Stomach (tissue), 4 donors: ENCODE measurements around the gene TUT4.

ENCODE experiments used
- CTCF ChIP-seq, 7 experiments: fragments of 450-650 bp in 4 of 7; fragments of 200-600 bp in 3 of 7; sonication (generic) in 3 of 7; IDR thresholded peaks; one replicate each; pipeline ENCODE4 v1.5.1; 2016 to 2019; ENCODE audit warnings: antibody characterized with exemption in 7 of 7, control low read depth in 2 of 7, mild to moderate bottlenecking in 1 of 7
- POLR2A ChIP-seq, 4 donors: fragments of 450-650 bp; IDR thresholded peaks; one replicate each; pipeline ENCODE4 v1.6.1; 2016; ENCODE audit warnings: antibody characterized with exemption in 4 of 4, control low read depth in 2 of 4, mild to moderate bottlenecking in 1 of 4, moderate library complexity in 1 of 4
- POLR2AphosphoS5 ChIP-seq, 3 donors: sonication (generic); formaldehyde crosslinking; IDR thresholded peaks; one replicate each; pipeline ENCODE4 v1.6.1; 2016; ENCODE audit warnings: antibody characterized with exemption in 3 of 3

GRCh38 chr1:52399629-52400028 lies 153.3 kb downstream of the TUT4 start:
- no peak for TF ChIP-seq CTCF (IDR thresholded peaks at IDR 0.05)
- no peak for TF ChIP-seq POLR2A (IDR thresholded peaks at IDR 0.05)
- no peak for TF ChIP-seq POLR2AphosphoS5 (IDR thresholded peaks at IDR 0.05)
